NCI-H2081 (cell line): Measurements from ENCODE around the gene MAGEA3.
"Not testable (repeated sequence)": the region's sequence is repeated elsewhere in the genome, so short reads cannot be mapped to it uniquely, and the experiment has no call there.

ENCODE experiments used
- DNase-seq, 2 experiments: peaks; one replicate each; lab custom pipeline; 2025; lab: John Stamatoyannopoulos, UW

The MAGEA3 gene

GRCh38 chrX:152697952-152698931 is at the start of gene MAGEA3:
MAGEA3 (plus strand) TSS chrX:152698794; CDS start chrX:152700833, 2,039 bp downstream.
- not testable (repeated sequence) for DNase-seq

DNA sequence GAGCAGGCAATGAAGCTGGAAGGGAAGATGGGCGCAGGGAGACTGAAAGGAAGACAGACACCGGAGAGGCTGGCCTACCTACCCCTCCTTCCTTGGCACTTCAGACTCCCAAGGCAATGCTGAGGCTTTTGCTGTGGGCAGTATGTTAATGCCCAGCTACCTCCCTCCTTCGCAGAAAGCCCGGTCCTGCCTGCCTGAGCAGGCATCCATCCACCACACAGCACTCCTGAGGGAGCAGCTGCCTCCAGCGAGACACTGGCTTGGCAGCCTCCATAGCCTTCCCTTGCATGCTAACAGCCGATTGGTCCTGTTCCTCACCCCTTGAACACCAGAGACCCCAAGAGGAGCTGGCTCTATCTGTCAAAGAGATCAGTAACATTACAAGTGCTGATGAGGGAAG is 46.5 kb upstream of the MAGEA3 start:
- DNase-seq: no peak

GRCh38 chrX:152652467-152652866 is 46.1 kb upstream of the MAGEA3 start:
- DNase-seq: no peak

DNA sequence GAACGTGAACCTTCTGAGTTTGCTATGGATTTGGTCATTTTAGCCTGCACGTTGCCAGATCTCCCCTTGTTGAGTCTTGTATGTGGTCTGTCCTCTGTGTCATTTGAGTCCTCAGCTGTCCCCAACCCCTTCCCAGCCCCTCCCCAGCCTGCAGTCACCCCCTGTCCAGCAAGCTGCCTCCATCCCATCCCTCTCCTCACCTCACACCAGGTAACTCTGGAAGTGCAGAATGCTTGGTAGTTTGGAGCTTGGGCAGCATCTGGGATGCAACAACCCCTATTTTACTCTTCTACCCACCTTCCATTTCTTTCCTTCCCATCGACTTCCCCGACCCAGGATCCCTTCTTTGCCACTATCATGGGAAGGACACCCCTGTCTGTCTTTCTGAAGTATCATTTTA is 42.5 kb upstream of the MAGEA3 start:
- no peak for DNase-seq

DNA sequence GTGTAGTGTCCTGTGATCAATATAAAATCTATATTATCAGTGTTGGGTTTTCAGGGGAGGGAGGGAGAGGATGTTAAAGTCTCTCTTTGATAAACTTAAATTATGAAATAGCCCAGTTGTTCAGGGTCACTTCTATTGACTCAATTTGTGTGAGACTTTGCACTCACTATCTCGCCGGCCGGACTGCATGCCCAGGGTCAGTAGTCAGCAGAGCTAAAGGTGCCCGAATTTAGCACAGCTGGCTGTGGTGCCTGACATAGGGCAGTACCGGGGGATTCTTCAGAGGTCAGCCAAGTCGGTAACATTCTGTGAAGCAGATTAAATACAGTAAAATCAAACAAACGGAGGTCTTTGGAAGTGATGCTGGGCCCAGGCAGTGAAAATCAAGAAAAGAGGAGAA is 41.7 kb upstream of the MAGEA3 start:
- no peak for DNase-seq

GRCh38 chrX:152658302-152658701 is 40.3 kb upstream of the MAGEA3 start:
- DNase-seq: no peak

GRCh38 chrX:152663086-152663485 is 35.5 kb upstream of the MAGEA3 start:
- DNase-seq: no peak

- no peak for DNase-seq
Observed at GRCh38 chrX:152674135-152674534, 24.5 kb upstream of the MAGEA3 start.

DNA sequence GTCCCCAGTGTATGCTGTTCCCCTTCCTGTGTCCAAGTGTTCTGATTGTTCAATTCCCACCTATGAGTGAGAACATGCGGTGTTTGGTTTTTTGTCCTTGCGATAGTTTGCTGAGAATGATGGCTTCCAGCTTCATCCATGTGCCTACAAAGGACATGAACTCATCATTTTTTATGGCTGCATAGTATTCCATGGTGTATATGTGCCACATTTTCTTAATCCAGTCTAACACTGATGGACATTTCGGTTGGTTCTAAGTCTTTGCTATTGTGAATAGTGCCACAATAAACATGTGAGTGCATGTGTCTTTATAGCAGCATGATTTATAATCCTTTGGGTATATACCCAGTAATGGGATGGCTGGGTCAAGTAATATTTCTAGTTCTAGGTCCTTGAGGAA is 23.9 kb upstream of the MAGEA3 start:
- not testable (repeated sequence) for DNase-seq

DNA sequence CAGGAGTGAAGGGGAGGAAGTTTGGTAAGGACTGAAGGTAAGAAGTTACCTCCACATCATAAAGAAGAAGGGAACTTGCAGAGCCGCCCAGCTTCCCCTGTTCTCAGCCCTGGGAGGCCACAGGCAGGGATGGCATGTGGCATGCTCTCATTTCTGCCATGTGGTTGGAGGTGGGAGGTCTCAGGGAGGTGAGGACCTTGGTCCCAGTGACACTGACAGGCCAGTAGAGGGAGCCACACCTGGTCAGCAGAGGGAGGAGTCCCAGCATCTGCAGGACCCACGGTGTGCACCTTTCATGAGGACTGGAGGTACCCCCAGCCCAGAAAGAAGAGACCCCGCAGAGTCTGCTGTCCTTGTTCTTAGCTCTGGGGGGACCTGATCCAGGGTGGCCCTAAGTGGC is 17.6 kb upstream of the MAGEA3 start:
- not testable (repeated sequence) for DNase-seq

DNA sequence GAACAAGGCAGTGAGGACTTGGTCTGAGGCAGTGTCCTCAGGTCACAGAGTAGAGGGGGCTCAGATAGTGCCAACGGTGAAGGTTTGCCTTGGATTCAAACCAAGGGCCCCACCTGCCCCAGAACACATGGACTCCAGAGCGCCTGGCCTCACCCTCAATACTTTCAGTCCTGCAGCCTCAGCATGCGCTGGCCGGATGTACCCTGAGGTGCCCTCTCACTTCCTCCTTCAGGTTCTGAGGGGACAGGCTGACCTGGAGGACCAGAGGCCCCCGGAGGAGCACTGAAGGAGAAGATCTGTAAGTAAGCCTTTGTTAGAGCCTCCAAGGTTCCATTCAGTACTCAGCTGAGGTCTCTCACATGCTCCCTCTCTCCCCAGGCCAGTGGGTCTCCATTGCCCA is 1.8 kb downstream of the MAGEA3 start:
- not testable (repeated sequence) for DNase-seq

GRCh38 chrX:152706500-152706899 is 7.9 kb downstream of the MAGEA3 start:
- DNase-seq: not testable (repeated sequence)

- not testable (repeated sequence) for DNase-seq
Observed at GRCh38 chrX:152709173-152709572, 10.6 kb downstream of the MAGEA3 start, which contains the start of gene CSAG2. CSAG2 (minus strand) TSS chrX:152709273; CDS start chrX:152709112, 161 bp downstream.

- DNase-seq: not testable (repeated sequence)
Observed at GRCh38 chrX:152713195-152713594, 14.6 kb downstream of the MAGEA3 start.

- not testable (repeated sequence) for DNase-seq
Observed at GRCh38 chrX:152713815-152714787, 15.5 kb downstream of the MAGEA3 start, which contains the start of gene MAGEA2B. MAGEA2B (plus strand) TSS chrX:152714628; CDS start chrX:152717107, 2,479 bp downstream.

DNA sequence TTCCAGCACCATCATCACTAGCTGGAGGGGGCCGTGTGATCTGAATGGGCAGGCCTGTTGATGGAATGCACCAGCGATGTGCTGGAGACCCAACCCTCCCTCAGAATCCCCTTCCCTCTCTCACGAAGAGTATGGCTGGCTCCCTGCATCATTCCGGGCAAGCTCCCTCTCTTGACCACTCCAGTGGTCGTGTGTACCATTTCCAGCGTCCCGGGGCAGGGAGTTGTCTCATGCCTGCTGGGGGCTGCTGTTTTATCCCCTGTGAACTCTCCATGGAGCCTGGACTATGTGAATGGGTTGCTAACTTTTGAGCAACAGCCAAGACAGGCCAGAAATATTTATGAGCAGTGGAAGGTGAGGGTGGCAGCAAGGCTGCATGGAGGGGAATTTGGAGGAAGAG is 26.8 kb downstream of the MAGEA3 start:
- DNase-seq: no peak

GRCh38 chrX:152733261-152733975 is 34.8 kb downstream of the MAGEA3 start, which contains the start of the genes CSAG1 and MAGEA12:
CSAG1 (minus strand) TSS chrX:152733721; CDS start chrX:152732460, 1,261 bp downstream.
MAGEA12 (plus strand) TSS chrX:152733757; CDS start chrX:152736162, 2,405 bp downstream.
- DNase-seq: peak; percentile 89 to 93

- DNase-seq: not testable (repeated sequence)
Observed at GRCh38 chrX:152734143-152734858, 35.7 kb downstream of the MAGEA3 start.

DNA sequence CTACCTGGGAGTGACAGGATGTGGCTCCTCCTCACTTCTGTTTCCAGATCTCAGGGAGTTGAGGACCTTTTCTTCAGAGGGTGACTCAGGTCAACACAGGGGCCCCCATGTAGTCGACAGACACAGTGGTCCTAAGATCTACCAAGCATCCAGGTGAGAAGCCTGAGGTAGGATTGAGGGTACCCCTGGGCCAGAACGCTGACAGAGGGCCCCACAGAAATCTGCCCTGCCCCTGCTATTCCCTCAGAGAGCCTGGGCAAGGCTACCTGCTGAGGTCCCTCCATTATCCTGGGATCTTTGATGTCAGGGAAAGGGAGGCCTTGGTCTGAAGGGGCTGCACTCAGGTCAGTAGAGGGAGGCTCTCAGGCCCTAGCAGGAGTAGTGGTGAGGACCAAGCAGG is 36.5 kb downstream of the MAGEA3 start:
- no peak for DNase-seq

GRCh38 chrX:152735860-152736511 is 37.4 kb downstream of the MAGEA3 start:
- no peak for DNase-seq
